IPS DF 4.7 (cell line): ENCODE results near the gene MCRS1.
"Not testable (repeated sequence)": the region's sequence is repeated elsewhere in the genome, so short reads cannot be mapped to it uniquely, and the experiment has no call there.

Experiments
- DNase-seq: peaks from one replicate; pipeline ENCODE4 v3.0.0-alpha.2; 2013; ENCODE audit warnings: low spot score; ENCODE audit errors: extremely low read depth

MCRS1 gene

GRCh38 chr12:49541140-49541861 is 26.6 kb downstream of the MCRS1 start:
- DNase-seq, result no peak

- no peak for DNase-seq
Observed at GRCh38 chr12:49540229-49541139, 27.5 kb downstream of the MCRS1 start.

GRCh38 chr12:49539406-49540228 is 28.3 kb downstream of the MCRS1 start:
- DNase-seq, result no peak

GRCh38 chr12:49538510-49539403 is 29.2 kb downstream of the MCRS1 start, which contains the start of gene KCNH3:
TSS of gene KCNH3 (plus strand) at chr12:49539030. CDS start at chr12:49539417, 387 bp downstream.
- DNase-seq, result no peak

GRCh38 chr12:49537752-49538509 is 30.0 kb downstream of the MCRS1 start:
- DNase-seq, result no peak

- no peak for DNase-seq
Observed at GRCh38 chr12:49537231-49537751, 30.7 kb downstream of the MCRS1 start.

- DNase-seq, result no peak
Observed at GRCh38 chr12:49536526-49537071, 31.3 kb downstream of the MCRS1 start.

GRCh38 chr12:49535921-49536525 is 31.9 kb downstream of the MCRS1 start:
- DNase-seq, result no peak

- DNase-seq, result no peak
Observed at GRCh38 chr12:49534731-49535278, 33.1 kb downstream of the MCRS1 start.

- DNase-seq, result not testable (repeated sequence)
Observed at GRCh38 chr12:49534122-49534521, 33.8 kb downstream of the MCRS1 start.

- DNase-seq, result no peak
Observed at GRCh38 chr12:49533331-49533730, 34.6 kb downstream of the MCRS1 start.

- no peak for DNase-seq
Observed at GRCh38 chr12:49531745-49532144, 36.2 kb downstream of the MCRS1 start.

GRCh38 chr12:49529414-49529813 is 38.5 kb downstream of the MCRS1 start:
- DNase-seq, result no peak

GRCh38 chr12:49527361-49528130 is 40.4 kb downstream of the MCRS1 start:
- DNase-seq, result no peak

GRCh38 chr12:49525942-49526341 is 42.0 kb downstream of the MCRS1 start:
- no peak for DNase-seq

GRCh38 chr12:49524660-49525324 is 43.1 kb downstream of the MCRS1 start:
- no peak for DNase-seq

GRCh38 chr12:49521389-49521788 is 46.6 kb downstream of the MCRS1 start:
- DNase-seq, result no peak
